ENCODE results near the gene HOXD12. TPM values are rescaled to one million over a fixed set of nuclear protein-coding genes. Genes with fewer than 3 reads are reported as not detected.

Gene HOXD12
- polyA plus RNA-seq, 1 experiment, result not detected

DNA sequence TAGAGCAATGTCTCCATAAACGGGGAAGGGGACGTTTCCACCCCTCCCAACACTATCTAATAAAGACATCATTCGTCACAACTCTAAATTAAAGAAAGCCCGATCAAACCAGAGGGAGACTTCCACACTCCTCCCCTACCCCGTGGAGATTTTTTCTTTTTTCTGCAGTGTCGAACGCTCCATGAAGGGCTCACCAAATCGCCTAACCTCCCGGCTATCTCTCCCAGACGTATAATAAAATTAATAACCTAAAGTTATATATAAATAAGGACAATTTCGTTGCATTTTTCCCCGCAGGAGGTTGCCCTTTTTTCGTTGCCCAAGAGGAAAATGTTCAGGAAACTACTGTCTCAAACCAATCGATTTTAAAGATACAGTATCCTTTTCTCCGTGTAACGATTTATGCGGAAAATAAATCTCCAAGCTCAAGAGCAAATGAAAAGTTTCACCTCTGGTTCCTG lies 18.2 kb upstream of the HOXD12 start:
- TF ChIP-seq CTCF (IDR thresholded peaks at IDR 0.05; ENCODE audit: insufficient read depth, low read depth, low read length), result no peak

GRCh38 chr2:176081837-176082524 lies 17.6 kb upstream of the HOXD12 start:
- Histone ChIP-seq H3K4me3 (ENCODE audit: low read depth, low read length) (no peak overlapping the region), H3K27me3 (ENCODE audit: control insufficient read depth, insufficient read depth, low read length) (peaks cover 59% of the 10 kb centered on the region), H3K36me3 (ENCODE audit: control insufficient read depth, insufficient read depth, low read length) (no peaks in the 10 kb centered on the region)
- POLR2A ChIA-PET, result no interaction called here
- no peak for DNase-seq (ENCODE audit: low read depth)
- no peak for TF ChIP-seq CTCF (IDR thresholded peaks at IDR 0.05; ENCODE audit: insufficient read depth, low read depth, low read length)
- CTCF ChIA-PET, result interaction anchor here (0.6 to 4.9 kb wide), 7 partner anchors 10 to 666 kb away, joined by 3 to 75 read pairs (median 4); no protein-coding TSS in a partner anchor

More for the DNA sequence above, 18.2 kb upstream of the HOXD12 start:
- Histone ChIP-seq H3K36me3 (ENCODE audit: control insufficient read depth, insufficient read depth, low read length) (no peaks in the 10 kb centered on the region), H3K4me3 (ENCODE audit: low read depth, low read length) (no peak overlapping the region), H3K27me3 (ENCODE audit: control insufficient read depth, insufficient read depth, low read length) (peaks cover 59% of the 10 kb centered on the region)
- ChIA-PET POLR2A (no interaction called here), CTCF (interaction anchor here (0.6 to 4.9 kb wide), 11 partner anchors 15 to 712 kb away, joined by 3 to 75 read pairs (median 4); partner anchors contain the start of gene LNPK)
- DNase-seq (ENCODE audit: low read depth), result no peak

DNA sequence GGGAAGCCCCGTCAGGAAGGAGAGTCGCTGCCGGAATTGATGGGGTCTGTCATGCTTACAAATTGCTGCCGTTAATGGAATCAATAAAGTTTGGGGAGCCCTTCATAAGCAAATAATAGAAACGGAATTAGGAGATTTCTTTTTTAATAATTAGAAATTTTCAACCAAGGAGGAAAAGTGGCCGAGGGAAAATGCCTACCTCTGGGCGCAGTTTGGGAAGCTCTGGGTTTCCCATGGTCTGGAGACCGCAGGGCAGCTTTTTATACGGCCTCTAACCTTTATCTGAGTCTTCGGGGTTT lies 17.1 kb upstream of the HOXD12 start:
- H3K27me3 ChIP-seq (ENCODE audit: control insufficient read depth, insufficient read depth, low read length), result peaks cover 59% of the 10 kb centered on the region
- H3K36me3 ChIP-seq (ENCODE audit: control insufficient read depth, insufficient read depth, low read length), result no peaks in the 10 kb centered on the region
- DNase-seq (ENCODE audit: low read depth), result no peak
- ChIA-PET POLR2A (no interaction called here), CTCF (interaction anchor here (1.0 to 4.9 kb wide), 4 partner anchors 10 to 667 kb away, joined by 3 to 75 read pairs (median 14); no protein-coding TSS in a partner anchor)
- no peak for TF ChIP-seq CTCF (IDR thresholded peaks at IDR 0.05; ENCODE audit: insufficient read depth, low read depth, low read length)
- H3K4me3 ChIP-seq (ENCODE audit: low read depth, low read length), result no peak overlapping the region

- POLR2A ChIA-PET, result no interaction called here
- no peak for DNase-seq (ENCODE audit: low read depth)
- CTCF ChIA-PET, result interaction anchor here (1.3 to 4.9 kb wide), 3 partner anchors 11 to 395 kb away, joined by 3 to 75 read pairs (median 24); no protein-coding TSS in a partner anchor
- Histone ChIP-seq H3K36me3 (ENCODE audit: control insufficient read depth, insufficient read depth, low read length) (no peaks in the 10 kb centered on the region), H3K4me3 (ENCODE audit: low read depth, low read length) (no peak overlapping the region), H3K27me3 (ENCODE audit: control insufficient read depth, insufficient read depth, low read length) (peaks cover 62% of the 10 kb centered on the region)
- TF ChIP-seq CTCF (IDR thresholded peaks at IDR 0.05; ENCODE audit: insufficient read depth, low read depth, low read length), result no peak
These were observed 16.5 kb upstream of the HOXD12 start for GRCh38 chr2:176082824-176083751.

DNA sequence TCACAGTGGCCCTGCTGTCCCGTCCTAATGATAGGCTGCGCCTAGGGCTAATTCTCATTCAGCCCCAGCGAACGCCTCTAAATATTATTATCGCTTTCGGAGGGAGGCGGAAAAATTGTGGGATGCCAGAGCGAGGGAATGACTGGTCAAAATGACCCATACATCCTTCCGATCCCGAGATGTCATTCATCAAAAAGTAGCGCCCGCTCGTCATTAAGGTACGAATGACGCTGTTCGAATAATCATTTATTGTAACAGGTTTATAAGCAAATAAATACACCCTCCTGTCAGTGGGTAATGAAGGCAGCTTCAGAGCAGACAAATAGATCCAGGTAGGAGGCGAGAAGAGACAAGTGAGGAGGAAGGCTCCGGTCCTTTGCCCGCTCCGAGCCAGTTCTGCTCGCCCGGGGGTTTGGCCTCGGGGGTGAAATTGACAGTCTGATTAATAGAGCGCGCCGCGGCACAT lies 15.8 kb upstream of the HOXD12 start, which contains the start of gene EVX2:
EVX2 (minus strand) TSS at position 167 of the 466 bp plus-strand sequence. CDS start 186 bp downstream, outside the sequence.
- no peak for TF ChIP-seq CTCF (IDR thresholded peaks at IDR 0.05; ENCODE audit: insufficient read depth, low read depth, low read length)
- ChIA-PET CTCF (interaction anchor here (4.2 kb wide), 1 partner anchor 13 kb away, joined by 24 read pairs; no protein-coding TSS in a partner anchor), POLR2A (no interaction called here)
- Histone ChIP-seq H3K4me3 (ENCODE audit: low read depth, low read length) (no peak within 1 kb of the TSS), H3K36me3 (ENCODE audit: control insufficient read depth, insufficient read depth, low read length) (no peaks in the 10 kb centered on the region), H3K27me3 (ENCODE audit: control insufficient read depth, insufficient read depth, low read length) (peaks cover 62% of the 10 kb centered on the region)
- no peak for DNase-seq (ENCODE audit: low read depth)
